Activated CD4-positive, CD25-positive, alpha-beta regulatory T cell treated with anti-CD3 and anti-CD28 coated beads, Interleukin-2, amount 50 U/mL, for 24 hours (primary cell): ENCODE results near the gene PDE6G.
"Not testable (repeated sequence)": the region's sequence is repeated elsewhere in the genome, so short reads cannot be mapped to it uniquely, and the experiment has no call there.

ENCODE experiments used
- ATAC-seq, 2 donors: fragments of 150-1000 bp; cut with Tn5 transposase; one replicate each; pipeline ENCODE4 v1.10.0; 2021; ENCODE audit warnings: mild to moderate bottlenecking in 1 of 2, moderate library complexity in 1 of 2

The PDE6G gene

DNA sequence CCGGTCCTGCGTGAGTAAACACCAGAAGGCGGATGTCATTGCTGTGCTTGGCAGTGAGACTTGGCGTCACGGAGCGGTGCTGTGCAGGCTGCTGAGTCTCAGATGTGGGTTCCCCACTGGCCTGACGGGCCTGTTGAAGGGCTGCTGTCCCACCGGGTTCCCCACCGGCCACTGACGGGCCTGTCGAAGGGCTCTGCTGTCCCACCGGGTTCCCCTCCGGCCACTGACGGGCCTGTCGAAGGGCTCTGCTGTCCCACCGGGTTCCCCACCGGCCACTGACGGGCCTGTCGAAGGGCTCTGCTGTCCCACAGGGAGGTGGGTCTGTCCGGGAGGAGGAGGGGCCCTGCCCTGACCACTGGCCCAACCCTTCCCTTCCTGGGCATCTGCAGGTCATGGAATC lies 30.3 kb upstream of the PDE6G start:
- no peak for ATAC-seq

GRCh38 chr17:81685108-81685507 lies 28.8 kb upstream of the PDE6G start:
- ATAC-seq, result peak; percentile 52 to 60

GRCh38 chr17:81684442-81684911 lies 28.1 kb upstream of the PDE6G start:
- peak in 1 of 2 donors; percentile 6 for ATAC-seq

DNA sequence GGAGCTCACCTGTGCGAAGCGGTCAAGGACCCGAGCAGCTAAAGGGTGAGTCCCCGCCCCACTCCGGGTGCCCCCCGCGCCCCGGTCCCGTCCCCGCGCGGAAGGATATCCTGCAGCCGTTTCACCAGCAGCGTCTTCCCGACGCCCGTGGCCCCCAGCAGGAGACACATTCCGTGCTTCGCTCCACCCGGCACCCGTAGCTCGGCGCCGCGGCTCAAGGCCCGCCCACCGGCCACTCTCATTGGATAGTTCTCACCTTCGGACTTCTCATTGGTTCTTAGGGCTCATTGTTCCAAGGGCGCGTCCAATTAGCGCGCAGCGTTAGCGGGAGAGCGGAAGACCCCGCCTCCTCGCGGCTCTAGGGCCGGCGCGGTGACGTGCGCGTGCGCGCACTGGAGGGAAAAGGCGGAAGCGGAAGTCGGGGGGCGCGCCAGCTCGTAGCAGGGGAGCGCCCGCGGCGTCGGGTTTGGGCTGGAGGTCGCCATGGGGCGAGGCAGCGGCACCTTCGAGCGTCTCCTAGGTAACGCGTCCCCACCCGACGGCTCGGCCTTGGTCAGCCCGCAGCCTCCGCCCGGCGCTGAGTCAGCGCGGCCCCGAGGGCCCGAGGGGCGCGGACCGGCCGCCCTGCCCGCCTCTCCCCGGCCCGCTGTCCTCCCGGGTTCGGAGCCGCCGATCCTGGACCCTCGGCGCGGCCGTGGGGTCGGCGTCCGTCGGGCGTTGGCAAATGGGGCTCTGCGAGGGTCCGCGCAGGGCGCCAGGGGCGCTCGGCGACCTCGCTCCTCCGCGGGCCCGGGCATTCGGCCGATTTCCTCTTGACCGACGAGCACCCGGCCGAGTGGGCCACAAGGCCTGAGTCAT lies 27.5 kb upstream of the PDE6G start, which contains the start of the genes ARL16 and HGS:
Gene ARL16, minus strand, starts transcription at position 214 of the 858 bp plus-strand sequence. Its CDS starts 44 bp downstream, at position 170.
Gene HGS, plus strand, starts transcription at position 428 of the 858 bp plus-strand sequence. Its CDS starts 56 bp downstream, at position 484.
- ATAC-seq, result peak; percentile 95 to 96

DNA sequence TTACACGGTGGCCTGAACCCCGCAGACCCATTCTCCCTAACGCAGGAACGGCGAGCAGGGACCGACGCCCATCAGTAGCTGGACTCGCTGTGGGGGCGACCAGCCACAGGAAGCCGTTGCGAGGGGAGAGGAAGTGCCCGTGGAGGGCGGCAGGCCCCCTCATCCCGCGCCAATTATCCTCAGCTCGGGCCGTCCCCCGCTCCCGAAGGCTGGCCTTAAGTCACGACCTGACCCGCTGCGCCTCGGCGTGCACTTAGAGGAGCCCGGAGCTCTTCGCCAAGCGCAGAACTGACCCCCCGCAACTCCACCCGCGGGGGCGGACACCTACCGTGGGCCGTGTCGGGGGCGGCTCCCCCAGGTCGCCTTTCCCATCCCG lies 26.9 kb upstream of the PDE6G start:
- ATAC-seq, result no peak

GRCh38 chr17:81682565-81683207 lies 26.3 kb upstream of the PDE6G start:
- ATAC-seq, result no peak

GRCh38 chr17:81681672-81682071 lies 25.3 kb upstream of the PDE6G start:
- ATAC-seq, result no peak

DNA sequence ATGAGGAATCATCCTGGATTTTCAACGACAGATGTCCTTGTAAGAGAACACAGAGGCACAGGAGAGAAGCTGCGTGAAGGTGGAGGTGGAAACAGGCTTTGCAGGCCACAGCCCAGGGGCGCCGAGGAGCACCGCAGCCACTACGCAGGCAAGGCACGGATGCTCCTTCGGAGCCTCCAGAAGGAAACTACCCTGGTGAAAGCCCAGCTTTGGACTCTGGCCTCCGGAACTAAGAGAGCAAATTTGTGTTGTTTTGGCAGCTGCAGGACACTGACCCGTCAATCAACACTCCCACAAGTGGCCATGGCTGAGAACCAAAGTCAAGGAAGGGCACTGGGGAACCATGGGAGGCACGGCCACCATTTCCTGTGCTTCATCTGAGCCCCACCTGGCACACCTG lies 23.8 kb upstream of the PDE6G start:
- no peak for ATAC-seq

- ATAC-seq, result no peak
Measured at GRCh38 chr17:81676906-81677305, 20.6 kb upstream of the PDE6G start.

- ATAC-seq, result not testable (repeated sequence)
Measured at GRCh38 chr17:81675515-81676221, 19.3 kb upstream of the PDE6G start.

- no peak for ATAC-seq
Measured at GRCh38 chr17:81673561-81674258, 17.4 kb upstream of the PDE6G start.

DNA sequence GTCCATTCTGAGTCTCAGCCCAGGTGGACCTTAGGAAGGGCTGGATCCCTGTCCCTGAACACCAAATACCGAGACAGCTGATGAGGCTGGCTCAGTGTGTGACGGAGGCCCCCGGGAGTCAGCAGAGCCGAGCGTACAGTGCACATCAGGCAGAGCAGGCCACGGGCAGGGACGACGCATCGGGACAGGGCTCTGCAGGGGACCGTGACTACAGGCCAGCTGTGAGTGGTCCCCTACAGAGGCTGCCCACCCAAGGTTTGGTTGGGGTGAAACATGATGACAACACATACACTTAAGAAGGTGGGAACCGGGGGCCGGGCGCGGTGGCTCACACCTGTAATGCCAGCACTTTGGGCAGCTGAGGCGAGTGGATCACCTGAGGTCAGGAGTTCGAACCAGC lies 16.6 kb upstream of the PDE6G start:
- no peak for ATAC-seq

GRCh38 chr17:81672504-81672903 lies 16.2 kb upstream of the PDE6G start:
- ATAC-seq, result no peak

GRCh38 chr17:81667754-81668153 lies 11.4 kb upstream of the PDE6G start:
- ATAC-seq, result no peak

GRCh38 chr17:81666342-81667191 lies 10.2 kb upstream of the PDE6G start, which contains the start of the genes CCDC137 and OXLD1:
Gene CCDC137, plus strand, starts transcription at chr17:81666737. Its CDS starts 30 bp downstream, at chr17:81666767.
Gene OXLD1, minus strand, starts transcription at chr17:81666605. Its CDS starts 28 bp downstream, at chr17:81666577.
- peak; percentile 97 to 98 for ATAC-seq

- ATAC-seq, result peak in 1 of 2 donors; percentile 10
Measured at GRCh38 chr17:81666092-81666341, 9.7 kb upstream of the PDE6G start.

GRCh38 chr17:81665205-81666091 lies 9.1 kb upstream of the PDE6G start:
- ATAC-seq, result peak; percentile 44 to 51

DNA sequence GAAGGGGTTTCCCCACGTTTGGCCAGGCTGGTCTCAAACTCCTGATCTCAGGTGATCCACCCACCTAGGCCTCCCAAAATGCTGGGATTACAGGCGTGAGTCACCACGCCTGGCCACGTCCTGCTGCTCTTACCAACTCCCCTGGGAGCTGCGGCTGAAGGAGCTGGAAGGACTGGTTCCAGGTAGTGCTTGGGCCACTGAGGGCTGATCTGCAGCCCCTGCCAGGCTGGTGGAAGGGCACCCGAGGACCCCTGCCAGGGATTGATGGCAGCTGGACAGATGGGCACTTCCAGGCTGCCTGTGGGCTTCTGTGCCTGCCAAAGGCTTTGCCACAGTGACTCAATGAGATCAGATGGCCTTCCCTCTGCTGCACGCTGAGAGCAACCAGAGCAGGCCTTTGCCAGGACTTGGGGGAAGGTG lies 7.7 kb upstream of the PDE6G start:
- no peak for ATAC-seq

- no peak for ATAC-seq
Measured at GRCh38 chr17:81662002-81662401, 5.7 kb upstream of the PDE6G start.

DNA sequence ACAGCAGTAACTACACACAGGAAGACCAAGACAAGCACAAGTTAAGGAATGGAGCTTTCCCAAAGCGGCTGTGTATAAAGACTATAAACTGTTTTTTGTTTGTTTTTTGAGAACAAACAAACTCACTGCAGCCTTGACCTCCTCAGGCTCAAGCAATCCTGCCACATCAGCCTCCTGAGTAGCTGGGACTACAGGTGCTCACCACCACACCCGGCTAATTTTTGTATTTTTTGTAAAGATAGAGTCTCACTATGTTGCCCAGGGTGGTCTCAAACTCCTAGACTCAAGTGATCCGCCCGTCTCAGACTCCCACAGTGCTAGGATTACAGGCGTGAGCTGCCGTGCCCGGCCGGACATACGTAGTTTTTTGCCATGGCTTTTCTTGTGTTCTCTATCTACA lies 4.1 kb upstream of the PDE6G start:
- no peak for ATAC-seq

GRCh38 chr17:81659038-81659437 lies 2.7 kb upstream of the PDE6G start:
- no peak for ATAC-seq
